ENCODE results near the gene DGKA.

- TF ChIP-seq CTCF (IDR thresholded peaks at IDR 0.05 in 2 of 3, conservative IDR thresholded peaks at IDR 0.05 in 1 of 3; ENCODE audit: borderline replicate concordance in 1 of 3, insufficient read depth in 1 of 3, low read depth in 2 of 3, low read length in 2 of 3) = no peak
- TF ChIP-seq POLR2A (IDR thresholded peaks at IDR 0.05; ENCODE audit: borderline replicate concordance, extremely low read depth, insufficient read depth, insufficient read length) = no peak
- TF ChIP-seq RAD21 (IDR thresholded peaks at IDR 0.05; ENCODE audit: low read depth) = no peak
- TF ChIP-seq CEBPB (IDR thresholded peaks at IDR 0.05; ENCODE audit: low read depth) = no peak
- no peak for TF ChIP-seq SRF (IDR thresholded peaks at IDR 0.05; ENCODE audit: low read depth)
- no peak for TF ChIP-seq REST (IDR thresholded peaks at IDR 0.05; ENCODE audit: low read depth)
- TF ChIP-seq ELF1 (IDR thresholded peaks at IDR 0.05; ENCODE audit: borderline replicate concordance, low read depth) = no peak
- no peak for TF ChIP-seq POLR2AphosphoS5 (IDR thresholded peaks at IDR 0.05; ENCODE audit: low read depth, low read length)
Measured at GRCh38 chr12:55931317-55931779, 386 bp downstream of the DGKA start.
